GM18951 (cell line): Measurements from ENCODE around the gene GLT8D2.

ENCODE experiments used
- POLR2A ChIP-seq: IDR thresholded peaks from 4 replicates; pipeline ENCODE4 v1.6.1; 2011; ENCODE audit warnings: mild to moderate bottlenecking; ENCODE audit not compliant: insufficient read length, insufficient read depth; ENCODE audit errors: extremely low read depth
- in situ Hi-C: fragments of 300-500 bp; cut with MboI; formaldehyde crosslinking; loops from one replicate; pipeline ENCODE4 v1.12.0; 2022; ENCODE audit warnings: low sequenced_read_pairs, mixed read lengths, inconsistent platforms; ENCODE audit not compliant: unreplicated experiment

Gene GLT8D2

GRCh38 chr12:103998976-103999375 lies 51.0 kb downstream of the GLT8D2 start:
- no peak for TF ChIP-seq POLR2A
- in situ Hi-C loops, result no loop called here

- TF ChIP-seq POLR2A, result no peak
- in situ Hi-C loops, result no loop called here
Measured at GRCh38 chr12:103997286-103997900, 52.6 kb downstream of the GLT8D2 start.

- no peak for TF ChIP-seq POLR2A
- in situ Hi-C loops, result no loop called here
Measured at GRCh38 chr12:103996595-103996994, 53.4 kb downstream of the GLT8D2 start.

- in situ Hi-C loops, result no loop called here
- TF ChIP-seq POLR2A, result no peak
Measured at GRCh38 chr12:103994235-103994634, 55.8 kb downstream of the GLT8D2 start.

- in situ Hi-C loops, result no loop called here
Measured at GRCh38 chr12:103986829-103987228, 63.2 kb downstream of the GLT8D2 start.

GRCh38 chr12:103978384-103978982 lies 71.5 kb downstream of the GLT8D2 start:
- no peak for TF ChIP-seq POLR2A
- in situ Hi-C loops, result no loop called here

More at GRCh38 chr12:103986829-103987228, 63.2 kb downstream of the GLT8D2 start:
- no peak for TF ChIP-seq POLR2A

GRCh38 chr12:103975368-103975767 lies 74.6 kb downstream of the GLT8D2 start:
- in situ Hi-C loops, result no loop called here
- TF ChIP-seq POLR2A, result no peak

GRCh38 chr12:103973909-103974308 lies 76.1 kb downstream of the GLT8D2 start:
- in situ Hi-C loops, result no loop called here
- TF ChIP-seq POLR2A, result no peak

GRCh38 chr12:103969391-103969790 lies 80.6 kb downstream of the GLT8D2 start:
- in situ Hi-C loops, result no loop called here
- TF ChIP-seq POLR2A, result no peak

- no peak for TF ChIP-seq POLR2A
- in situ Hi-C loops, result no loop called here
Measured at GRCh38 chr12:103966736-103967135, 83.3 kb downstream of the GLT8D2 start.

GRCh38 chr12:103965590-103966504 lies 84.1 kb downstream of the GLT8D2 start, which contains the start of gene TDG:
TDG (plus strand) TSS chr12:103965872; CDS start chr12:103966038, 166 bp downstream.
- in situ Hi-C loops, result no loop called here
- peak; percentile 95 for TF ChIP-seq POLR2A

- TF ChIP-seq POLR2A, result no peak
- in situ Hi-C loops, result no loop called here
Measured at GRCh38 chr12:103965255-103965589, 84.8 kb downstream of the GLT8D2 start.

GRCh38 chr12:103964805-103965204 lies 85.2 kb downstream of the GLT8D2 start:
- in situ Hi-C loops, result no loop called here
- no peak for TF ChIP-seq POLR2A
